Activated CD4-positive, alpha-beta T cell treated with anti-CD3 and anti-CD28 coated beads, Interleukin-2, amount 10 ng/mL, durations not matched to agents 7 days and 5 days (primary cell): Measurements from ENCODE around the gene TSSC4. TPM values are rescaled to one million over a fixed set of nuclear protein-coding genes. Genes with fewer than 3 reads are reported as not detected.
A peak's percentile ranks its signal among the peaks of the same experiment; 100 is the strongest.

Source experiments
- CTCF ChIA-PET: fragments of 350-600 bp; sonication (Branson Sonifier 250); formaldehyde crosslinking; loops from one replicate; lab custom pipeline; 2021; ENCODE audit warnings: antibody characterized with exemption; lab: Charles Lee
- POLR2A ChIA-PET: fragments of 350-600 bp; sonication (Branson Sonifier 250); formaldehyde crosslinking; loops from one replicate; lab custom pipeline; 2021; ENCODE audit warnings: antibody characterized with exemption; lab: Charles Lee
- DNase-seq: peaks from one replicate; pipeline ENCODE4 v3.0.0-alpha.2; 2020
- H3K27ac Mint-ChIP-seq: one replicate; pipeline ENCODE4 v1.8.0; 2021; ENCODE audit warnings: mild to moderate bottlenecking, moderate library complexity, mixed read lengths
- H3K27me3 Mint-ChIP-seq: one replicate; pipeline ENCODE4 v1.8.0; 2021; ENCODE audit warnings: mixed read lengths
- H3K36me3 Mint-ChIP-seq: one replicate; pipeline ENCODE4 v1.8.0; 2021; ENCODE audit warnings: low read depth, mixed read lengths
- H3K4me1 Mint-ChIP-seq: one replicate; pipeline ENCODE4 v1.8.0; 2021; ENCODE audit warnings: mixed read lengths
- H3K4me3 Mint-ChIP-seq: one replicate; pipeline ENCODE4 v1.8.0; 2021; ENCODE audit warnings: mild to moderate bottlenecking, moderate library complexity, mixed read lengths
- H3K9me3 Mint-ChIP-seq: one replicate; pipeline ENCODE4 v1.8.0; 2021; ENCODE audit warnings: mixed read lengths
- total RNA-seq, 2 experiments: library from RNA; stranded (reverse); gene quantifications; one replicate each; pipeline ENCODE4 v1.2.3, GENCODE V29; 2021

The TSSC4 gene
- total RNA-seq, 2 experiments from 2014 or later = 31.1 to 47.5 TPM

GRCh38 chr11:2421226-2421994 is 20.9 kb downstream of the TSSC4 start:
- H3K27me3 Mint-ChIP-seq = no peaks in the 10 kb centered on the region
- H3K4me1 Mint-ChIP-seq = no peaks in the 10 kb centered on the region
- DNase-seq = no peak
- POLR2A ChIA-PET = no interaction called here
- no peaks in the 10 kb centered on the region for H3K9me3 Mint-ChIP-seq
- CTCF ChIA-PET = interaction anchor here (0.6 to 8.4 kb wide), 34 partner anchors 9 to 1870 kb away, joined by 3 to 134 read pairs (median 3); partner anchors contain the start of genes C11orf21, TSPAN32 and TSSC4
- no peak overlapping the region for H3K4me3 Mint-ChIP-seq
- no peak overlapping the region for H3K27ac Mint-ChIP-seq
- no peaks in the 10 kb centered on the region for H3K36me3 Mint-ChIP-seq

GRCh38 chr11:2421996-2422395 is 21.4 kb downstream of the TSSC4 start:
- Mint-ChIP-seq H3K4me1 (no peaks in the 10 kb centered on the region), H3K4me3 (no peak overlapping the region), H3K27me3 (no peaks in the 10 kb centered on the region), H3K27ac (no peak overlapping the region), H3K36me3 (no peaks in the 10 kb centered on the region), H3K9me3 (no peaks in the 10 kb centered on the region)
- DNase-seq = no peak
- ChIA-PET POLR2A (no interaction called here), CTCF (interaction anchor here (0.6 to 8.4 kb wide), 8 partner anchors 108 to 1871 kb away, joined by 4 to 134 read pairs (median 17); partner anchors contain the start of genes C11orf21 and TSPAN32)

GRCh38 chr11:2422461-2423156 is 22.1 kb downstream of the TSSC4 start:
- no peak for DNase-seq
- ChIA-PET CTCF (interaction anchor here (0.6 to 8.4 kb wide), 7 partner anchors 22 to 1872 kb away, joined by 3 to 134 read pairs (median 4); partner anchors contain the start of gene TSSC4), POLR2A (no interaction called here)
- no peaks in the 10 kb centered on the region for H3K9me3 Mint-ChIP-seq
- no peak overlapping the region for H3K4me3 Mint-ChIP-seq
- no peaks in the 10 kb centered on the region for H3K36me3 Mint-ChIP-seq
- no peaks in the 10 kb centered on the region for H3K27me3 Mint-ChIP-seq
- H3K4me1 Mint-ChIP-seq = no peaks in the 10 kb centered on the region
- no peak overlapping the region for H3K27ac Mint-ChIP-seq

GRCh38 chr11:2423157-2424025 is 22.8 kb downstream of the TSSC4 start:
- no peak for DNase-seq
- no peak overlapping the region for H3K27ac Mint-ChIP-seq
- CTCF ChIA-PET = interaction anchor here (0.8 to 8.4 kb wide), 7 partner anchors 22 to 469 kb away, joined by 3 to 134 read pairs (median 4); partner anchors contain the start of gene TSSC4
- no peak overlapping the region for H3K4me3 Mint-ChIP-seq
- POLR2A ChIA-PET = no interaction called here
- no peaks in the 10 kb centered on the region for H3K36me3 Mint-ChIP-seq
- no peaks in the 10 kb centered on the region for H3K4me1 Mint-ChIP-seq
- H3K9me3 Mint-ChIP-seq = no peaks in the 10 kb centered on the region
- no peaks in the 10 kb centered on the region for H3K27me3 Mint-ChIP-seq

GRCh38 chr11:2424811-2425495 is 24.4 kb downstream of the TSSC4 start:
- Mint-ChIP-seq H3K4me3 (no peak overlapping the region), H3K36me3 (no peaks in the 10 kb centered on the region), H3K4me1 (no peaks in the 10 kb centered on the region), H3K9me3 (no peaks in the 10 kb centered on the region), H3K27me3 (no peaks in the 10 kb centered on the region), H3K27ac (no peak overlapping the region)
- CTCF ChIA-PET = interaction anchor here (0.9 to 8.4 kb wide), 3 partner anchors 108 to 468 kb away, joined by 3 to 88 read pairs (median 5); no protein-coding TSS in a partner anchor
- no peak for DNase-seq
- POLR2A ChIA-PET = no interaction called here

GRCh38 chr11:2425506-2425905 is 25.0 kb downstream of the TSSC4 start:
- ChIA-PET CTCF (interaction anchor here (0.6 to 8.4 kb wide), 5 partner anchors 107 to 467 kb away, joined by 3 to 88 read pairs (median 5); no protein-coding TSS in a partner anchor), POLR2A (no interaction called here)
- H3K4me1 Mint-ChIP-seq = no peaks in the 10 kb centered on the region
- no peaks in the 10 kb centered on the region for H3K9me3 Mint-ChIP-seq
- no peaks in the 10 kb centered on the region for H3K36me3 Mint-ChIP-seq
- H3K27me3 Mint-ChIP-seq = no peaks in the 10 kb centered on the region
- no peak overlapping the region for H3K4me3 Mint-ChIP-seq
- no peak overlapping the region for H3K27ac Mint-ChIP-seq
- no peak for DNase-seq

GRCh38 chr11:2426221-2426620 is 25.7 kb downstream of the TSSC4 start:
- Mint-ChIP-seq H3K27me3 (no peaks in the 10 kb centered on the region), H3K4me3 (no peak overlapping the region), H3K4me1 (no peaks in the 10 kb centered on the region), H3K36me3 (no peaks in the 10 kb centered on the region), H3K9me3 (no peaks in the 10 kb centered on the region), H3K27ac (no peak overlapping the region)
- no peak for DNase-seq
- ChIA-PET POLR2A (no interaction called here), CTCF (interaction anchor here (0.9 to 8.4 kb wide), 4 partner anchors 107 to 467 kb away, joined by 3 to 88 read pairs (median 6); no protein-coding TSS in a partner anchor)

GRCh38 chr11:2426826-2427521 is 26.4 kb downstream of the TSSC4 start:
- no peaks in the 10 kb centered on the region for H3K9me3 Mint-ChIP-seq
- POLR2A ChIA-PET = no interaction called here
- CTCF ChIA-PET = interaction anchor here (0.7 to 8.4 kb wide), 8 partner anchors 7 to 461 kb away, joined by 3 to 88 read pairs (median 7); no protein-coding TSS in a partner anchor
- no peak for DNase-seq
- no peaks in the 10 kb centered on the region for H3K4me1 Mint-ChIP-seq
- no peak overlapping the region for H3K4me3 Mint-ChIP-seq
- H3K27me3 Mint-ChIP-seq = no peaks in the 10 kb centered on the region
- no peak overlapping the region for H3K27ac Mint-ChIP-seq
- H3K36me3 Mint-ChIP-seq = no peaks in the 10 kb centered on the region

GRCh38 chr11:2427721-2428321 is 27.3 kb downstream of the TSSC4 start:
- CTCF ChIA-PET = interaction anchor here (0.6 to 8.4 kb wide), 11 partner anchors 8 to 464 kb away, joined by 3 to 88 read pairs (median 5); no protein-coding TSS in a partner anchor
- DNase-seq = no peak
- Mint-ChIP-seq H3K9me3 (no peaks in the 10 kb centered on the region), H3K36me3 (no peaks in the 10 kb centered on the region), H3K4me1 (no peaks in the 10 kb centered on the region), H3K27me3 (no peaks in the 10 kb centered on the region), H3K27ac (no peak overlapping the region), H3K4me3 (no peak overlapping the region)
- POLR2A ChIA-PET = no interaction called here

GRCh38 chr11:2428322-2428795 is 27.8 kb downstream of the TSSC4 start:
- Mint-ChIP-seq H3K4me1 (no peaks in the 10 kb centered on the region), H3K27ac (no peak overlapping the region)

GRCh38 chr11:2431395-2431794 is 30.8 kb downstream of the TSSC4 start:
- no peak for DNase-seq
- H3K9me3 Mint-ChIP-seq = no peaks in the 10 kb centered on the region
- no peak overlapping the region for H3K4me3 Mint-ChIP-seq
- CTCF ChIA-PET = interaction anchor here (0.8 to 1.9 kb wide), 4 partner anchors 102 to 461 kb away, joined by 3 to 8 read pairs (median 4); no protein-coding TSS in a partner anchor
- POLR2A ChIA-PET = no interaction called here
- H3K27me3 Mint-ChIP-seq = no peaks in the 10 kb centered on the region
- no peaks in the 10 kb centered on the region for H3K4me1 Mint-ChIP-seq
- no peaks in the 10 kb centered on the region for H3K36me3 Mint-ChIP-seq
- H3K27ac Mint-ChIP-seq = no peak overlapping the region

More at GRCh38 chr11:2428322-2428795, 27.8 kb downstream of the TSSC4 start:
- no peaks in the 10 kb centered on the region for H3K27me3 Mint-ChIP-seq
- no peaks in the 10 kb centered on the region for H3K36me3 Mint-ChIP-seq
- peak; percentile 90 for DNase-seq
- POLR2A ChIA-PET = no interaction called here
- H3K4me3 Mint-ChIP-seq = no peak overlapping the region
- no peaks in the 10 kb centered on the region for H3K9me3 Mint-ChIP-seq
- CTCF ChIA-PET = interaction anchor here (0.7 to 8.4 kb wide), 6 partner anchors 9 to 464 kb away, joined by 3 to 88 read pairs (median 7); no protein-coding TSS in a partner anchor
